NCI-H82 treated with DMSO at 0.1 percent for 48 hours (cell line): ENCODE results near the gene CTH.
A peak's percentile ranks its signal among the peaks of the same experiment; 100 is the strongest.
"Not testable (repeated sequence)": the region's sequence is repeated elsewhere in the genome, so short reads cannot be mapped to it uniquely, and the experiment has no call there.

Experiments
- DNase-seq: peaks from one replicate; lab custom pipeline; 2025; ENCODE audit not compliant: unreplicated experiment; lab: John Stamatoyannopoulos, UW

CTH gene

GRCh38 chr1:70410604-70411359 lies at the start of gene CTH:
Gene CTH (plus strand): TSS chr1:70411268. CDS start chr1:70411416, 148 bp downstream.
- DNase-seq: peak; percentile 98

GRCh38 chr1:70361727-70362398 lies 49.2 kb upstream of the CTH start:
- DNase-seq: no peak

DNA sequence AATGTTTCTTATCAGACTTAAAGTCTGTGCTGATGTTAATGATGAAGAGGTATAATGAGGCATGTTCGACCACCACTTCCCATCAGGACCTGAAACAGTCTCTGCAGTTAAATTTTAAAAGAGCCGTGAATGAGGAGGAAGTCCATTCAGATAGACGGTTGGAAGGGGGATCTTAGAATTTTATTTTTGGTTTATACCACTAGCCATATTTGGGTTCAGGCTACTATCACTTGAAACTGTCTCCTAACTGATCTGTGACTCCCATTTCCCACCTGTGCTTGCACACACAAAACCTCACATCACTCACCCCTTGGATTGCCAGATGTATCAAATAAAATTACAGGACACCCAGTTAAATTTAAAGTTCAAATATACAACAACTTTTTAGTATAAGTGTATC lies 46.6 kb upstream of the CTH start:
- no peak for DNase-seq

GRCh38 chr1:70366425-70366952 lies 44.6 kb upstream of the CTH start:
- DNase-seq: not testable (repeated sequence)

DNA sequence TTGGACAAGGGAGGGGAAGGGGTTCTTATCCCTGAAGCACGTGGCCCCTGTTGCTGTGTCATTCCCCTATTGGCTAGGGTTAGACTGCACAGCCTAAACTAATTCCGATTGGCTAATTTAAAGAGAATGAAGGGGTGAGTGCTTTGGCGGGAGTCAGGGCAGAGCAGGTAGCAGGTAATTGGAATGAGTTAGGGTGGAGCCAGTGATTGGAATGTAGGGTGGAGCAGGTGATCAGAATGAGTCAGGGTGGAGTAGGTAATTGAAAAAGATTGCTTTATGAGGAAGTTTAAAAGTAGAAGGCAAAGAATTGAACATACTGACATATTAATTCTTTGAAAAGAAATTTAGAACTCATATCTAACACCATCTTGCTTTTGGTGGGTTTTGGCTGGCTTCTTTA lies 44.1 kb upstream of the CTH start:
- not testable (repeated sequence) for DNase-seq

DNA sequence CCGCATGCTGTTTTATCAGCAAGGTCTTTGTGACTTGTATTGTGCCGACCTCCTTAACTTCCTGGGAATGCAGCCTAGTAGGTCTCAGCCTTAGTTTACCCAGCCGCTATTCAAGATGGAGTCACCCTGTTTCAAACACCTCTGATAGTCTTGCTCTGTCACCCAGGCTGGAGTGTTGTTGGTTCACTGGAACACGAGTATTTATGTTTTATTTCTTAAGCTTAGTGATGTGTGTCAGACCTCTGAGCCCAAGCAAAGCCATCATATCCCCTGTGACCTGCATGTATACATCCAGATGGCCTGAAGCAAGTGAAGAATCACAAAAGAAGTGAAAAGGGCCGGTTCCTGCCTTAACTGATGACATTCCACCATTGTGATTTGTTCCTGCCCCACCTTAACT lies 43.7 kb upstream of the CTH start:
- DNase-seq: not testable (repeated sequence)

GRCh38 chr1:70371586-70371985 lies 39.5 kb upstream of the CTH start:
- not testable (repeated sequence) for DNase-seq

DNA sequence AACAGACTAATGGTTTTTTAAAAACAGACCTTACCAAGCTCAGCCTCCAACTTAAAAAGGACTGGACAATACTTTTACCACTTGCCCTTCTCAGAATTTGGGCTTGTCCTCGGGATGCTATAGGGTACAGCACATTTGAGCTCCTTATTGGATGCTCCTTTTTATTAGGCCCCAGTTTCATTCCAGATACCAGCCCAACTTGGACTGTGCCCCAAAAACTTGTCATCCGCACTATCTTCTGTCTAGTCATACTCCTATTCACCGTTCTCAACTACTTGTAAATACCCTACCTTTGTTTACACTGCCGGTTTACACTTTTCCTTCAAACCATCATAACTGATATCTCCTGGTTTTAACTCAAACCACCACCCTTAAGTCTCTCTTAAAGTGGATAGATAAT lies 38.6 kb upstream of the CTH start:
- no peak for DNase-seq

DNA sequence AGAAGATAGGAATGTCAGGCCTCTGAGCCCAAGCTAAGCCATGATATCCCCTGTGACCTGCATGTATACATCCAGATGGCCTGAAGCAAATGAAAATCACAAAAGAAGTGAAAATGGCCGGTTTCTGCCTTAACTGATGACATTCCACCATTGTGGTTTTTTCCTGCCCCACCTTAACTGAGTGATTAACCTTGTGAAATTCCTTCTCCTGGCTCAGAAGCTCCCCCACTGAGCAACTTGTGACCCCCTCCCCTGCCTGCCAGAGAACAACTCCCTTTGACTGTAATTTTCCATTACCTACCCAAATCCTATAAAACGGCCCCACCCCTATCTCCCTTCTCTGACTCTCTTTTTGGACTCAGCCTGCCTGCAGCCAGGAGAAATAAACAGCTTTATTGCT lies 37.5 kb upstream of the CTH start:
- DNase-seq: not testable (repeated sequence)

GRCh38 chr1:70376196-70376595 lies 34.9 kb upstream of the CTH start:
- no peak for DNase-seq

DNA sequence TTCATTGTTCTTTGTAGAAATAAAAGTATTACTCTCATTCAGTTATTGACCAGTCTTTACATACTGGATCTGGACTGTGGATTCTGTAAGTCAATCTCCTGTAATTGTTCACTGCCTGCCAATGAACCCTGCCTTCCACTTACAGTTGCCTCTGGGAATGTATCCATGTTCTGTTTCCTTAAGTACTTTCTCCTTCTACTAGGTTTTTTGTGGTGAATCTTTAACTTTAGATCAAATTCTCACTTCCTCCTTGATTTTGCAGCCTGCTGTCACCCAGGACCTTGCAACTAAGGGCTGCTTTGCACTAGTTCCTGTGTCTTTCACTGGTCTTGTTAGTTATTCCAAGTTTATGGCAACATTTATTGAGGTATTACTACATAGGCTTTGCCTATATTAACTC lies 28.4 kb upstream of the CTH start:
- no peak for DNase-seq

GRCh38 chr1:70383483-70383882 lies 27.6 kb upstream of the CTH start:
- no peak for DNase-seq

GRCh38 chr1:70384542-70384941 lies 26.5 kb upstream of the CTH start:
- DNase-seq: no peak

DNA sequence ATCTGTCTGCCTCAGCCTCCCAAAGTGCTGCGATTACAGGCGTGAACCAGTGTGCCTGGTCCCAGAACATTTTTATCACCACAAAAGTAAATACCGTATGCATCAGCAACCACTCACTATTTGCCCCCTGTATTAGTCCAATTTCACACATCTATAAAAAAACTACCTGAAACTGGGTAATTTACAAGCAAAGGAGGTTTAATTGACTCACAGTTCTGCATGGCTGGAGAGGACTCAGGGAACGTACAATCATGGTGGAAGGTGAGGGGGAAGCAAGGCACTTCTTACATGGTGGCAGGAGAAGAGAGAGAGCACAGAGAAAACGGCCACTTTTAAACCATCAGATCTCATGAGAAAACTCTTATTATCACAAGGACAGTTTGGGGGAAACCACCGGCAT lies 25.6 kb upstream of the CTH start:
- DNase-seq: no peak

DNA sequence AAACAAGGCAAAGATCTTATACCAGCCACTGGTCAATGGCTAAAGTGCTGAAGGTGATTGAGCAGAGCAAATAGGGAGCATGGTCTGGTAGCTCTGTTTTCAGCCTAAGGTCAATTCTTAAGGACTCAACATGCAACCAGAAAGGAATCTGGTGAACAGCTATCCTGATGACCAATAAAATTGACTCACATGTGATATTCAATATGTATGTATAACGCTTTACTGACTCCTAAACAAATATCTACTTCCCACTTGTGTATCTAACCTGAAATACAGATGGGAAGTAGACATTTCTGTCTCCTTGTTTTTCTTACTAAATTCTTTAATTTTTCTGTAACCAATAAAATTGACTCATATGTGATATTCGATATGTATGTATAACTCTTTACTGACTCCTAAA lies 24.9 kb upstream of the CTH start:
- no peak for DNase-seq

GRCh38 chr1:70387507-70387906 lies 23.6 kb upstream of the CTH start:
- no peak for DNase-seq

DNA sequence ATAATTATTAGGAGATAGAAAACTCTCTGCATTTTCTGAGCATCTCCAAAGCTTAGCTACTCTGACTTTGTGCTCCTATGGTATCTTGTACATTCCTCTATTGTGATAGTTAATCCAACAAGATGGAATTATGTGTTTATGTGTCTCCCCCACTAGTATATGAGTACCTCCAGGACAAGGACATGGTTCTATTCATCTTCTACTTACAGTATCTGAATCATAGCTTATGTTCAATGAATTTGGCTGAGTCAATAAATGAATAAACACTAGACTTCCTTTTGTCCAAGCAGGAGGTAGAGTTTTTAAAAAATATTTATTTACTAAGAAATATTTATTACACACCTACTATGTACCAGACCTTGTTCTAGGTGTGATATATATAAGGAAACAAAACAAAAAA lies 18.4 kb upstream of the CTH start:
- DNase-seq: no peak

DNA sequence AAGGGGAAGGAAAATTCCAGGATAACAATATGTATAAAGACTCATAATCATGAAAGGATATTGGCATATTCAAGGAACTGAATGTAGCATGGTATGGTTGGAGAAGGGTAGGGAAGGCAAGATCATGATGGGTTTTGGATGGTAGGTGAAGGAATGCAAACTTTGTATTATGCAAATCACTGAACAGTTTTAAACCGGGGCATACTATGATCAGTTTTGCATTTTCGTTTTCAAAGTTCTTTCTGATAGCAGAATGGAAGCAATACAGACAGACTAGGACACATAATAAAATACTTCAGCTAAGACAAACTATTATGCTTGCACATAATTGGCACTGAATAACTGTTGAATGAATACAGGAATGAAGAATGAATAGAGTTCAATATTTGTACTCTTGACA lies 14.5 kb upstream of the CTH start:
- DNase-seq: no peak

GRCh38 chr1:70397013-70397412 lies 14.1 kb upstream of the CTH start:
- no peak for DNase-seq

DNA sequence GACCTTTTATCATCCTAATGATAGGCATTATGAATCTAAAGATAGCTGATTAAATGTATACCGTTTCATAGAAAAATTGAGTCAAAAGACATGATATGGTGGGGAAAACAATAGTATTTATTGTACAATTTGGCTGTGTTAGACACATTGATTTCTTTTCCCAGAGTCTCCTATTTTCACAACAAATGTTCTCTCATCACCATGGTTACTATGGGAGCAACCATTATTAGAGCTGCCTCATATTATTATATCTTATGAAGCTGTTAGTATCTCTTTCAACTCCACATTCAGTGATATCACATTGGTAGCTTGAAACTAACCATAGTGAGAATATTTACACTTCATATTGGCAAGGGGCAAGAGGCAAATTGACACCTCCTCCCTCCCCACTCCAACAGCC lies 10.7 kb upstream of the CTH start:
- DNase-seq: no peak

DNA sequence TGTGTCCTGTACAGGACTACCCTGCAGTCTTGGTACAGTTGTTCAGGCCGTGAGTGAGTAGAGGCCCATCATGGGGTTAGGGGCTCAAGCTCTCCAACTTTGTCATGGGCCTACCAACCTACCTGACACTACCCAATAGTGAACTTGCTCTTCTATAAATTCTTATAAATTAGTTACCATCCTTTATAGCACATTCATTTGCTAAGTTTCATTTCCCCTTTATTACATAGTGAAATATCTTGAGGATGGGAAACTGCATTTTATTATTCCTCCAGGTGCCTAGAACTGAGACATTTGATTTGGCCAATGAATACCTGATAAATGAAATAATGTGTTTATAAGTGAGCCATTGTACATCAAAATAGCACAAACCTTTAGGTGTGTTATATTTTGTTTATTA lies 9.1 kb upstream of the CTH start:
- no peak for DNase-seq

DNA sequence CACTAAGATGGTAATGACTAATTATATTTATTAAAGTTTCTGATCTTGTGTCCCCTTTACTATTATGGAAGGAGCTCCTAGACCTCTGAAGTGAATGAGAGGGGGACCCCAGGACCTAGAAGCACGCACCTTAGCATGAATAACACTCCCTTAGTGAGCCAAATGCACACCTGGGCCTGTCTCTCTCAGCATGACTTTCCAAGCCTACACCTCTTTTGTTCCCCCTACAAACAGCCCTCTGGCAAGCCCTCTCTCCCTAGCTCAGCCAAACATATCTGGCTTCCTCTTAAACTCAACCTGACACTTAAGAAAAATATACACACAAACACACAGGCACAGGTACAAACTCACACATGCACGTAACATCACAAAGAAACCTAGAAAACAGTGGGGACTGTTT lies 7.3 kb upstream of the CTH start:
- no peak for DNase-seq
